OCI-LY7 (cell line): ENCODE results near the gene ANO10. TPM values are rescaled to one million over a fixed set of nuclear protein-coding genes. Genes with fewer than 3 reads are reported as not detected.

Source experiments
- BruUV-seq: library from RNA; stranded (reverse); fragments of 400-500 nt; replicated peaks from 2 replicates; lab custom pipeline; 2021; lab: Mats Ljungman, UMichigan
- CTCF ChIA-PET: fragments of 300-600 bp; sonication (Branson Sonifier 250); formaldehyde crosslinking; loops from one replicate; lab custom pipeline; 2022; ENCODE audit warnings: antibody characterized with exemption; ENCODE audit not compliant: unreplicated experiment; lab: Charles Lee
- POLR2A ChIA-PET: fragments of 300-600 bp; sonication (Branson Sonifier 250); formaldehyde crosslinking; loops from one replicate; lab custom pipeline; 2022; ENCODE audit warnings: antibody characterized with exemption; lab: Charles Lee
- DNase-seq: peaks from one replicate; pipeline ENCODE4 v3.0.0-alpha.2; 2015; ENCODE audit warnings: low spot score
- H2AFZ ChIP-seq: fragments of 200-600 bp; sonication (generic), shearing (Covaris generic); 2 replicates; pipeline ENCODE4 v1.6.1; 2014; ENCODE audit warnings: mild to moderate bottlenecking, antibody characterized with exemption, low read length, moderate library complexity
- H3K27ac ChIP-seq: fragments of 200-600 bp; sonication (generic); 2 replicates; pipeline ENCODE4 v1.5.1; 2014; ENCODE audit warnings: mixed run types, low read depth, mild to moderate bottlenecking, moderate library complexity, low read length, inconsistent platforms; ENCODE audit not compliant: poor library complexity, severe bottlenecking
- H3K36me3 ChIP-seq: fragments of 200-600 bp; sonication (generic); 2 replicates; pipeline ENCODE4 v1.6.1; 2014; ENCODE audit warnings: mild to moderate bottlenecking, antibody characterized with exemption, low read length, moderate library complexity, mixed read lengths; ENCODE audit not compliant: insufficient read depth
- H3K4me1 ChIP-seq: fragments of 200-600 bp; sonication (generic); 2 replicates; pipeline ENCODE4 v1.5.1; 2014; ENCODE audit warnings: mild to moderate bottlenecking, low read length; ENCODE audit not compliant: insufficient read depth, poor library complexity, severe bottlenecking
- H3K4me2 ChIP-seq: fragments of 200-600 bp; sonication (generic); 2 replicates; pipeline ENCODE4 v1.6.1; 2014; ENCODE audit warnings: mild to moderate bottlenecking, low read length
- H3K4me3 ChIP-seq: fragments of 200-600 bp; sonication (generic); 2 replicates; pipeline ENCODE4 v1.5.1; 2014; ENCODE audit warnings: mild to moderate bottlenecking, low read depth, low read length; ENCODE audit not compliant: poor library complexity, severe bottlenecking
- H3K79me2 ChIP-seq: fragments of 200-600 bp; sonication (generic); 2 replicates; pipeline ENCODE4 v1.6.1; 2016; ENCODE audit warnings: low read depth, mild to moderate bottlenecking, low read length, moderate library complexity, mixed read lengths; ENCODE audit not compliant: insufficient read depth
- H3K9me2 ChIP-seq: fragments of 200-600 bp; sonication (generic); 2 replicates; pipeline ENCODE4 v1.6.1; 2016; ENCODE audit warnings: mild to moderate bottlenecking, low read length, mixed read lengths; ENCODE audit not compliant: insufficient read depth
- H3K9me3 ChIP-seq: fragments of 200-600 bp; sonication (generic); 2 replicates; pipeline ENCODE4 v1.6.1; 2014; ENCODE audit warnings: mild to moderate bottlenecking, mixed run types, low read length, mixed read lengths
- H4K20me1 ChIP-seq: fragments of 200-600 bp; sonication (generic); 2 replicates; pipeline ENCODE4 v1.6.1; 2014; ENCODE audit warnings: mild to moderate bottlenecking, antibody characterized with exemption, low read length, moderate library complexity, mixed read lengths; ENCODE audit not compliant: insufficient read depth
- EZH2phosphoT487 ChIP-seq: fragments of 200-600 bp; sonication (generic); IDR thresholded peaks from 2 replicates; pipeline ENCODE4 v1.6.1; 2018; ENCODE audit warnings: low read depth, borderline replicate concordance, mild to moderate bottlenecking, mixed run types, antibody characterized with exemption, low read length, moderate library complexity, mixed read lengths
- intact Hi-C: fragments of 100-400 bp; cut with micrococcal nuclease; formaldehyde crosslinking; loops from one replicate; pipeline ENCODE4 v1.10.0; 2022; ENCODE audit not compliant: unreplicated experiment
- total RNA-seq, 2 experiments: library from RNA; depleted of rRNA in 1 of 2; stranded (reverse); fragments of >200 nt in 1 of 2; shearing (Covaris generic) in 1 of 2; gene quantifications; 2 replicates each; pipeline ENCODE4 v1.2.3, GENCODE V29; 2014 to 2022
- TF ChIP-seq, protein P1 (sequence below): fragments of 200-600 bp; sonication (generic); conservative IDR thresholded peaks from 2 replicates; pipeline ENCODE4 v1.5.1; 2014; ENCODE audit warnings: mild to moderate bottlenecking, antibody characterized with exemption, low read length, moderate library complexity, mixed read lengths

ANO10 gene
- total RNA-seq, 2 experiments from 2014 or later = 2.2 to 5.8 TPM

DNA sequence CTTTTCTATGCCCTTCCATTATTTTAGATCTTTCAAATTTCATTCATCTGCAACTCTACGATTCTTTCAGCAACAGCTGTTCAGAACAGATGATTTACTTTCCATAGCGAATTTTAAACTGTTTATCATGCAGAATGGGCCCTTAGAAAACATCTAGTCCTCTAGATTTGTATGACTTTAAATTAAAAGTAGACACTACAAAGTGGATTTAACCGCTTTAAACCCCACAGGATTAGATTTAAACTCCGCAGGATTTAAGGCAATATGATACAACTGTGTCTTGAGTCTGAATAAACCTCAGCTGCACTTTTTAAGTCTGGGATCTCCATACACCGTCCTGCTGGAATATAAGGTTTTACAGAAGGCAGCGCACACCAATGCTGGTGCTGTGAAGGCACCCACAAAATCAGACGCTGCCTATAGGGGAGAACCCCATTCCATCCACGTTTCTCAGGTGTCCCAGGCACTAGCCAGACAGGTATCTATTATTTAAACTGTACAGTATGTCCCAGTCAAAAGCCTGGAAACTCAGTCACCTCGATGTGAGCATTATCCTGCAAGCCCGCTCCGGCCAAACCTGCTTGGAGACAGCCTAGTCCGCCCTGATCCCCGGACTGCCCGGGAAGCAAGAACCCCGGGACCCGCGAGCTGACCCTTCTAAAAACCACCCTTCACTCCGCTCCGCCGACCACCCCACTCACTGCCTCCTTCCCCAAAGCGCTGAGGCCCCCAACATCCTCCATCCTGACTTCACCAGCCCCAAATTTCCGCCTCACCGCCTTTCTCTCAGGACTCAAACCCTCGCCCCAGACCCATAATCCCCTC, 768 bp downstream of the ANO10 start:
- Histone ChIP-seq H3K9me3 (no peaks in the 10 kb centered on the region), H4K20me1 (no peaks in the 10 kb centered on the region), H3K79me2 (no peaks in the 10 kb centered on the region), H3K27ac (no peak overlapping the region), H3K4me2 (peak overlapping the region; percentile 78), H3K9me2 (no peaks in the 10 kb centered on the region), H3K36me3 (no peaks in the 10 kb centered on the region), H3K4me1 (peaks cover 8% of the 10 kb centered on the region), H2AFZ (peak overlapping the region; percentile 72), H3K4me3 (peak overlapping the region; percentile 71)
- POLR2A ChIA-PET = interaction anchor here (0.8 kb wide), 1 partner anchor 10 kb away, joined by 3 read pairs; no protein-coding TSS in a partner anchor
- intact Hi-C loops = loop anchor here (5.0 kb wide), 1 partner anchor 71 kb away; the partner anchor contains the start of gene ABHD5
- TF ChIP-seq, protein P1, sequence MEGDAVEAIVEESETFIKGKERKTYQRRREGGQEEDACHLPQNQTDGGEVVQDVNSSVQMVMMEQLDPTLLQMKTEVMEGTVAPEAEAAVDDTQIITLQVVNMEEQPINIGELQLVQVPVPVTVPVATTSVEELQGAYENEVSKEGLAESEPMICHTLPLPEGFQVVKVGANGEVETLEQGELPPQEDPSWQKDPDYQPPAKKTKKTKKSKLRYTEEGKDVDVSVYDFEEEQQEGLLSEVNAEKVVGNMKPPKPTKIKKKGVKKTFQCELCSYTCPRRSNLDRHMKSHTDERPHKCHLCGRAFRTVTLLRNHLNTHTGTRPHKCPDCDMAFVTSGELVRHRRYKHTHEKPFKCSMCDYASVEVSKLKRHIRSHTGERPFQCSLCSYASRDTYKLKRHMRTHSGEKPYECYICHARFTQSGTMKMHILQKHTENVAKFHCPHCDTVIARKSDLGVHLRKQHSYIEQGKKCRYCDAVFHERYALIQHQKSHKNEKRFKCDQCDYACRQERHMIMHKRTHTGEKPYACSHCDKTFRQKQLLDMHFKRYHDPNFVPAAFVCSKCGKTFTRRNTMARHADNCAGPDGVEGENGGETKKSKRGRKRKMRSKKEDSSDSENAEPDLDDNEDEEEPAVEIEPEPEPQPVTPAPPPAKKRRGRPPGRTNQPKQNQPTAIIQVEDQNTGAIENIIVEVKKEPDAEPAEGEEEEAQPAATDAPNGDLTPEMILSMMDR = no peak
- no peak for TF ChIP-seq EZH2phosphoT487
- no peak for DNase-seq
- BruUV-seq = no TSS peak
- CTCF ChIA-PET = interaction anchor here (0.6 kb wide), 2 partner anchors 185 to 766 kb away, joined by 3 to 4 read pairs; no protein-coding TSS in a partner anchor

DNA sequence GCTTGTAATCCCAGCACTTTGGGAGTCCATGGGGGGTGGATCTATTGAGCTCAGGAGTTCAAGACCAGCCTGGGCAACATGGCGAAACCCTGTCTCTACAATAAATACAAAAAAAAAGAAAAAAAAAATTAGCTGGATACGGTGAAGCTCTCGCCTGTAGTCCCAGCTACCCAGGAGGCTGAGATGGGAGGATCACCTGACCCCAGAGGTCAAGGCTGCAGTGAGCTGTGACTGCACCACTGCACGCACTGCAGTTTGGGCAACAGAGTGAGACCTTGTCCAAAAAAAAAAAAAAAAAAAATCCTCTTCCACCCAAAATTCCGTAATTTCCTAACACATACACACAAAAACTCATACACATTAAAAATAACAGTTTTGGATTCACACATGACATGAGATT, 2.2 kb downstream of the ANO10 start:
- intact Hi-C loops = no loop called here
- ChIA-PET POLR2A (interaction anchor here (0.7 kb wide), 1 partner anchor 72 kb away, joined by 4 read pairs; no protein-coding TSS in a partner anchor), CTCF (interaction anchor here (0.6 kb wide), 1 partner anchor 122 kb away, joined by 3 read pairs; no protein-coding TSS in a partner anchor)
- no TSS peak for BruUV-seq
- Histone ChIP-seq H4K20me1 (no peaks in the 10 kb centered on the region), H3K4me1 (peaks cover 8% of the 10 kb centered on the region), H3K9me3 (no peaks in the 10 kb centered on the region), H3K36me3 (no peaks in the 10 kb centered on the region), H3K4me3 (no peak overlapping the region), H3K4me2 (no peak overlapping the region), H2AFZ (no peak overlapping the region), H3K79me2 (no peaks in the 10 kb centered on the region), H3K27ac (no peak overlapping the region), H3K9me2 (no peaks in the 10 kb centered on the region)
- no peak for DNase-seq
- TF ChIP-seq EZH2phosphoT487 = no peak
- TF ChIP-seq, protein P1 = no peak

DNA sequence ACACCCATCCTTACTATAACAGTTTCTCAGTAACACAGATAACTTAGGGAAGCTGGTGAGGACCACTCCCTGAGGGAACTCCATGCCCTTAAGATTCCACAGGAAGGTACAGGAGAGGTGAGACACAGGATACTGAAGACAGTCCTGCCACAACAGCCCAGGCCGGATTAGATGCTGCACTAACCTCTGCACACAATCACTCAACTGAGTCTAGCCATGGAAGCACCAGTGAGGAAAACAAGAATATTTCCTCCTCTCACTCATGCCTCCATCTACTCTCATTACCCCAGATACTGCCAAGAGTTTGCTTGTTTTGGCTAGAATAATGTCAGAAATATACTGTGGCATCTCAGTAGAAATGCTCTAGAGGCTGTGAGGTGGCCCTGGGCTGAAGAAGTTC, 3.7 kb downstream of the ANO10 start:
- intact Hi-C loops = no loop called here
- Histone ChIP-seq H4K20me1 (no peaks in the 10 kb centered on the region), H3K9me2 (no peaks in the 10 kb centered on the region), H3K9me3 (no peaks in the 10 kb centered on the region), H3K79me2 (no peaks in the 10 kb centered on the region), H3K4me2 (no peak overlapping the region), H3K27ac (no peak overlapping the region), H3K4me3 (no peak overlapping the region), H3K36me3 (no peaks in the 10 kb centered on the region), H2AFZ (no peak overlapping the region), H3K4me1 (peaks cover 8% of the 10 kb centered on the region)
- ChIA-PET CTCF (no interaction called here), POLR2A (no interaction called here)
- no peak for TF ChIP-seq EZH2phosphoT487
- BruUV-seq = no TSS peak
- no peak for DNase-seq
